Mesenchymal stem cell (in vitro differentiated cells and primary cell): ENCODE measurements around the gene IL23A.

Experiments
- DNase-seq: peaks from one replicate; pipeline ENCODE4 v3.0.0-alpha.2; 2013
- H2AFZ ChIP-seq: one replicate; pipeline ENCODE4 v1.6.1; 2013; ENCODE audit warnings: low read depth, mild to moderate bottlenecking, control low read depth, inconsistent platforms, low read length, moderate library complexity
- H2AK5ac ChIP-seq: 2 replicates; pipeline ENCODE4 v1.6.1; 2013; ENCODE audit warnings: low read length, moderate library complexity, mild to moderate bottlenecking, inconsistent platforms; ENCODE audit not compliant: severe bottlenecking
- H2BK120ac ChIP-seq: one replicate; pipeline ENCODE4 v1.6.1; 2013; ENCODE audit warnings: low read depth, mild to moderate bottlenecking, inconsistent platforms, low read length, moderate library complexity
- H2BK12ac ChIP-seq, 2 experiments: one replicate each; pipeline ENCODE4 v1.6.1; 2013; ENCODE audit warnings: inconsistent platforms in 2 of 2, low read length in 2 of 2, mild to moderate bottlenecking in 2 of 2, moderate library complexity in 2 of 2, control low read depth in 1 of 2
- H2BK15ac ChIP-seq: one replicate; pipeline ENCODE4 v1.6.1; 2013; ENCODE audit warnings: mild to moderate bottlenecking, low read depth, inconsistent platforms; ENCODE audit not compliant: poor library complexity, severe bottlenecking
- H2BK5ac ChIP-seq: 2 replicates; pipeline ENCODE4 v1.6.1; 2013; ENCODE audit warnings: low read depth, mild to moderate bottlenecking, low read length, control low read depth, inconsistent platforms; ENCODE audit not compliant: poor library complexity, severe bottlenecking
- H3K14ac ChIP-seq, 2 experiments: one replicate each; pipeline ENCODE4 v1.6.1; 2013; ENCODE audit warnings: inconsistent platforms in 2 of 2, low read length in 2 of 2, control low read depth in 1 of 2, mild to moderate bottlenecking in 1 of 2, moderate library complexity in 1 of 2
- H3K18ac ChIP-seq, 2 experiments: one replicate each; pipeline ENCODE4 v1.6.1; 2013; ENCODE audit warnings: inconsistent platforms in 2 of 2, low read length in 2 of 2, control low read depth in 1 of 2, low read depth in 1 of 2, mild to moderate bottlenecking in 1 of 2
- H3K23ac ChIP-seq, 2 experiments: one replicate each; pipeline ENCODE4 v1.6.1; 2013; ENCODE audit warnings: inconsistent platforms in 2 of 2, low read length in 2 of 2, mild to moderate bottlenecking in 2 of 2, moderate library complexity in 2 of 2, control low read depth in 1 of 2
- H3K27ac ChIP-seq: 2 replicates; pipeline ENCODE4 v1.5.1; 2013; ENCODE audit warnings: mild to moderate bottlenecking, moderate library complexity, low read length, control low read depth, inconsistent platforms; ENCODE audit not compliant: poor library complexity, severe bottlenecking
- H3K27me3 ChIP-seq, 2 experiments: 2 replicates each; pipeline versions ENCODE4 v1.6.1 to v1.7.0; 2013; ENCODE audit warnings: low read length in 2 of 2, mild to moderate bottlenecking in 2 of 2, moderate library complexity in 2 of 2, control low read depth in 1 of 2, inconsistent platforms in 1 of 2; ENCODE audit not compliant: control insufficient read depth in 1 of 2, insufficient read depth in 1 of 2
- H3K36me3 ChIP-seq, 2 experiments: 2 replicates each; pipeline versions ENCODE4 v1.6.1 to v1.7.0; 2013; ENCODE audit warnings: low read length in 2 of 2, control low read depth in 1 of 2, inconsistent platforms in 1 of 2, low read depth in 1 of 2, mild to moderate bottlenecking in 1 of 2; ENCODE audit not compliant: insufficient read depth in 2 of 2, control insufficient read depth in 1 of 2
- H3K4ac ChIP-seq, 2 experiments: one replicate each; pipeline ENCODE4 v1.6.1; 2013; ENCODE audit warnings: inconsistent platforms in 2 of 2, low read length in 2 of 2, mild to moderate bottlenecking in 2 of 2, moderate library complexity in 2 of 2, control low read depth in 1 of 2, low read depth in 1 of 2
- H3K4me1 ChIP-seq: 2 replicates; pipeline ENCODE4 v1.6.1; 2013; ENCODE audit warnings: low read depth, low read length, control low read depth; ENCODE audit not compliant: control insufficient read depth, insufficient read depth
- H3K4me2 ChIP-seq: 2 replicates; pipeline ENCODE4 v1.6.1; 2013; ENCODE audit warnings: low read length, mild to moderate bottlenecking, inconsistent platforms; ENCODE audit not compliant: poor library complexity, severe bottlenecking
- H3K4me3 ChIP-seq, 2 experiments: 2 replicates each; pipeline versions ENCODE4 v1.5.1 to v1.7.0; 2013; ENCODE audit warnings: low read length in 2 of 2, mild to moderate bottlenecking in 2 of 2, control low read depth in 1 of 2, low read depth in 1 of 2; ENCODE audit not compliant: insufficient read depth in 1 of 2
- H3K79me1 ChIP-seq: replicated peaks from 2 replicates; pipeline ENCODE4 v1.6.1; 2013; ENCODE audit warnings: mild to moderate bottlenecking, control low read depth, low read length, inconsistent platforms; ENCODE audit not compliant: poor library complexity, severe bottlenecking
- H3K9ac ChIP-seq: 2 replicates; pipeline ENCODE4 v1.7.0; 2013; ENCODE audit warnings: mild to moderate bottlenecking, low read length, moderate library complexity
- H3K9me3 ChIP-seq: 2 replicates; pipeline ENCODE4 v1.7.0; 2013; ENCODE audit warnings: mild to moderate bottlenecking, low read length; ENCODE audit not compliant: control insufficient read depth
- H4K8ac ChIP-seq: one replicate; pipeline ENCODE4 v1.6.1; 2013; ENCODE audit warnings: inconsistent platforms, mild to moderate bottlenecking, low read length, moderate library complexity
- H4K91ac ChIP-seq: one replicate; pipeline ENCODE4 v1.6.1; 2013; ENCODE audit warnings: mild to moderate bottlenecking, low read length, inconsistent platforms
- whole genome bisulfite sequencing: methylation state at CpG from one replicate; pipeline ENCODE4 v1.1.7; 2013; ENCODE audit warnings: mixed read lengths; 5-methylcytosine and 5-hydroxymethylcytosine counted together

The IL23A gene

GRCh38 chr12:56366948-56367347 lies 28.3 kb downstream of the IL23A start:
- no peak overlapping the region for H3K4ac ChIP-seq
- no peaks in the 10 kb centered on the region for H3K4me1 ChIP-seq
- WGBS, result 86% methylated on average over 2 of the region's 3 CpGs

GRCh38 chr12:56373515-56373914 lies 34.8 kb downstream of the IL23A start:
- DNase-seq, result no peak
- H2AK5ac ChIP-seq, result no peak overlapping the region
- H3K79me1 ChIP-seq, result no peaks in the 10 kb centered on the region
- H3K14ac ChIP-seq, result no peak overlapping the region
- peaks cover 0 to 4% of the 10 kb centered on the region in 2 experiments for H3K27me3 ChIP-seq
- H4K91ac ChIP-seq, result no peak overlapping the region
- H3K4me1 ChIP-seq, result peaks cover 9% of the 10 kb centered on the region
- no peak overlapping the region for H3K18ac ChIP-seq
- H4K8ac ChIP-seq, result no peak overlapping the region
- no peaks in the 10 kb centered on the region for H3K36me3 ChIP-seq
- no peak overlapping the region for H3K23ac ChIP-seq
- H3K4me2 ChIP-seq, result no peak overlapping the region
- H3K27ac ChIP-seq, result no peak overlapping the region
- H2AFZ ChIP-seq, result no peak overlapping the region
- H2BK12ac ChIP-seq, result no peak overlapping the region
- no peaks in the 10 kb centered on the region for H3K9me3 ChIP-seq
- no peak overlapping the region for H2BK15ac ChIP-seq
- 100% methylated on average over 1 of the region's 1 CpG for WGBS
- no peak overlapping the region for H3K9ac ChIP-seq
- H3K4me3 ChIP-seq, result no peak overlapping the region
- no peak overlapping the region for H3K4ac ChIP-seq
- H2BK120ac ChIP-seq, result no peak overlapping the region
- no peak overlapping the region for H2BK5ac ChIP-seq

More at GRCh38 chr12:56366948-56367347, 28.3 kb downstream of the IL23A start:
- H3K18ac ChIP-seq, result no peak overlapping the region
- H4K91ac ChIP-seq, result no peak overlapping the region
- H3K4me3 ChIP-seq, result no peak overlapping the region
- H2AK5ac ChIP-seq, result no peak overlapping the region
- H3K27ac ChIP-seq, result no peak overlapping the region
- H2BK5ac ChIP-seq, result no peak overlapping the region
- H3K14ac ChIP-seq, result no peak overlapping the region
- no peaks in the 10 kb centered on the region for H3K79me1 ChIP-seq
- H2BK12ac ChIP-seq, result no peak overlapping the region
- H3K27me3 ChIP-seq, result no peaks in the 10 kb centered on the region
- no peak overlapping the region for H2AFZ ChIP-seq
- no peak overlapping the region for H4K8ac ChIP-seq
- H2BK15ac ChIP-seq, result no peak overlapping the region
- H3K36me3 ChIP-seq, result no peaks in the 10 kb centered on the region
- H2BK120ac ChIP-seq, result no peak overlapping the region
- no peaks in the 10 kb centered on the region for H3K9me3 ChIP-seq
- H3K9ac ChIP-seq, result no peak overlapping the region
- H3K23ac ChIP-seq, result no peak overlapping the region
- no peak overlapping the region for H3K4me2 ChIP-seq
- DNase-seq, result no peak

GRCh38 chr12:56374726-56375597 lies 36.3 kb downstream of the IL23A start:
- Histone ChIP-seq H4K91ac (no peak overlapping the region), H2AFZ (no peak overlapping the region), H4K8ac (no peak overlapping the region), H3K27me3 (peaks cover 0 to 4% of the 10 kb centered on the region in 2 experiments), H3K4me2 (no peak overlapping the region), H3K23ac (no peak overlapping the region), H3K4me3 (no peak overlapping the region), H3K27ac (peak overlapping the region; percentile 5), H2BK15ac (no peak overlapping the region), H3K79me1 (no peaks in the 10 kb centered on the region), H2BK5ac (no peak overlapping the region), H3K14ac (no peak overlapping the region), H3K4ac (no peak overlapping the region), H2BK12ac (no peak overlapping the region), H3K9ac (no peak overlapping the region), H3K36me3 (no peaks in the 10 kb centered on the region), H3K4me1 (peaks cover 9% of the 10 kb centered on the region), H2AK5ac (no peak overlapping the region), H2BK120ac (no peak overlapping the region), H3K9me3 (no peaks in the 10 kb centered on the region), H3K18ac (no peak overlapping the region)
- DNase-seq, result peak; percentile 65
- WGBS, result 77% methylated on average over 6 of the region's 7 CpGs

GRCh38 chr12:56375598-56376434 lies 37.1 kb downstream of the IL23A start:
- Histone ChIP-seq H3K4ac (no peak overlapping the region), H2BK15ac (no peak overlapping the region), H3K4me1 (peaks cover 9% of the 10 kb centered on the region), H3K4me2 (no peak overlapping the region), H2AFZ (no peak overlapping the region), H4K91ac (no peak overlapping the region), H3K9me3 (no peaks in the 10 kb centered on the region), H2BK120ac (no peak overlapping the region), H3K27me3 (peaks cover 0 to 4% of the 10 kb centered on the region in 2 experiments), H2BK12ac (no peak overlapping the region), H3K23ac (no peak overlapping the region), H3K4me3 (no peak overlapping the region), H4K8ac (no peak overlapping the region), H3K18ac (no peak overlapping the region), H3K36me3 (no peaks in the 10 kb centered on the region), H3K14ac (no peak overlapping the region), H2AK5ac (no peak overlapping the region), H3K79me1 (no peaks in the 10 kb centered on the region), H3K27ac (peak overlapping the region; percentile 40), H3K9ac (no peak overlapping the region), H2BK5ac (no peak overlapping the region)
- WGBS, result 89% methylated on average over 11 of the region's 11 CpGs
- no peak for DNase-seq
